Neutrophil (primary cell): Measurements from ENCODE around the gene METTL3.
A peak's percentile ranks its signal among the peaks of the same experiment; 100 is the strongest.

ENCODE experiments used
- H3K27ac ChIP-seq: fragments of 200-600 bp; sonication (generic); 2 replicates; pipeline ENCODE4 v1.5.1; 2016; ENCODE audit warnings: mild to moderate bottlenecking, moderate library complexity
- H3K27me3 ChIP-seq: fragments of 200-600 bp; sonication (generic); 2 replicates; pipeline ENCODE4 v1.6.0; 2016; ENCODE audit warnings: mild to moderate bottlenecking
- H3K36me3 ChIP-seq: fragments of 200-600 bp; sonication (generic); 2 replicates; pipeline ENCODE4 v1.5.1; 2017
- H3K4me1 ChIP-seq, 2 experiments: fragments of 200-600 bp in 1 of 2; sonication (generic) in 1 of 2; 1 replicate in 1 of 2; 2 replicates in 1 of 2; pipeline versions ENCODE4 v1.5.1 to v1.6.1; 2013 to 2016; ENCODE audit warnings: low read depth in 1 of 2, low read length in 1 of 2, mild to moderate bottlenecking in 1 of 2, moderate library complexity in 1 of 2; ENCODE audit not compliant: control insufficient read depth in 1 of 2, insufficient read depth in 1 of 2
- H3K4me3 ChIP-seq, 2 experiments: fragments of 200-600 bp in 1 of 2; sonication (generic) in 1 of 2; 1 replicate in 1 of 2; 2 replicates in 1 of 2; pipeline ENCODE4 v1.5.1; 2013 to 2016; ENCODE audit warnings: low read depth in 1 of 2, low read length in 1 of 2, mild to moderate bottlenecking in 1 of 2, moderate library complexity in 1 of 2
- H3K9me3 ChIP-seq: fragments of 200-600 bp; sonication (generic); 2 replicates; pipeline ENCODE4 v1.5.1; 2016
- CTCF ChIP-seq: fragments of 200-600 bp; sonication (generic); IDR thresholded peaks from 2 replicates; pipeline ENCODE4 v1.5.1; 2016; ENCODE audit warnings: antibody characterized with exemption

METTL3 gene

GRCh38 chr14:21476925-21477681 lies 34.0 kb downstream of the METTL3 start, which contains the start of the genes RAB2B and TOX4:
Gene RAB2B (minus strand): TSS chr14:21476959. CDS start chr14:21476872, 87 bp downstream.
Gene TOX4 (plus strand): TSS chr14:21477195. CDS start chr14:21477279, 84 bp downstream.
- Histone ChIP-seq H3K27me3 (no peaks in the 10 kb centered on the region), H3K27ac (peak within 1 kb of the TSS; percentile 90), H3K9me3 (no peaks in the 10 kb centered on the region), H3K4me3 (peak within 1 kb of the TSS; percentile 81 to 86), H3K4me1 (peaks cover 18 to 20% of the 10 kb centered on the region in 2 experiments), H3K36me3 (peaks cover 28% of the 10 kb centered on the region)
- TF ChIP-seq CTCF = peak; percentile 100

GRCh38 chr14:21476523-21476924 lies 34.6 kb downstream of the METTL3 start:
- peaks cover 22% of the 10 kb centered on the region for H3K36me3 ChIP-seq
- peak overlapping the region; percentile 81 to 86 for H3K4me3 ChIP-seq
- no peak for TF ChIP-seq CTCF
- no peaks in the 10 kb centered on the region for H3K27me3 ChIP-seq
- no peaks in the 10 kb centered on the region for H3K9me3 ChIP-seq
- H3K4me1 ChIP-seq = peaks cover 18 to 20% of the 10 kb centered on the region in 2 experiments
- H3K27ac ChIP-seq = peak overlapping the region; percentile 90

DNA sequence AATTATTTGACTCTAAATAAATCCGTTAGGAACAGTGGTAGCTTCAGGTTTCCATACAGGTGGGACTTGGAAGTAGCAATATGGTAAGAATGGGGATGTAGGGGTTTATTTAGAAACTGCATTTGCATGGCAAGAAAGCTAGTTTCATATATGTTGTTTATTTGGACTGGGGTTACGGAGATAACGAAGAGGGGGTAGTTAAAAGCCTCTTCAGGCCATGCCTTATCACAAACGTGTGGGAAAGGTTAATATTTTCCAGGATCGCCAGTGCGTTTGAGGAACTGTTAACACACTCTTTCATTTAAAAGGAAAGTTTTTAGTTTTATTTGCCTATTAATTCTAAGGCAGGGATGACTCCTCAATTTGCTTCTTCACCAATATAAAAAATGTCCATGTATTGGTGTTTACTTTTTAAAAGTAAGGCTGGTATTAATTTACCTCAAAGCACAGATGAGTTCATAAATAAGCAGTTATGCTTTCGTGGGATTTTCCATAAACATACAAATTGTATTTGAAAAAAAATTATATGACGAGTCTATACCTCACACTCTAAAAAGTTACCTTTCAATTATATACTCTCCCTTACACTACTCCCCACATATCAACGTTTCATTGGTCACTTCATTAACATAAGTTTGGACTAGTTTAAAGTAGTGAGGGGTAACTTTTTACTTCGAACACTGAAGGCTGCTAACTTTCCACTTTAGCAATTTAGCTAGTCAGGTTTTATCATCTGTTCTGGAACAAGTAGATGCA lies 35.2 kb downstream of the METTL3 start:
- Histone ChIP-seq H3K9me3 (no peaks in the 10 kb centered on the region), H3K27me3 (no peaks in the 10 kb centered on the region), H3K36me3 (peaks cover 16% of the 10 kb centered on the region), H3K27ac (peak overlapping the region; percentile 90), H3K4me3 (peak overlapping the region; percentile 81 to 86), H3K4me1 (peaks cover 18 to 20% of the 10 kb centered on the region in 2 experiments)
- no peak for TF ChIP-seq CTCF

DNA sequence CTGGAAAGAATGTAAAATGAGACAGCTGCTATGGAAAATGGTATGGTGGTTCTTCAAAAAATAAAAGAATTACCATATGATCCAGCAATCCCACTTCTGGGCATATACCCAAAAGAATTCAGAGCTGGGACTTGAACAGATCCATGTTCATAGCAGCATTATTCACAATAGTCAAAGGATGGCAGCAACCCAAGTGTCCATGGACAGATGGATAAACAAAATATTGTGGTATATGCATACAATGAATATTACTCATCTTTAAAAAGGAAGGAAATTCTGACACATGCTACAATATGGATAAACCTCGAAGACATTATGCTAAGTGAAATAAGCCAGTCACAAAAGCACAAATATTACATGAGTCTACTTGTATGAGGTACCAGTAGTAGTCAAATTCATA lies 43.5 kb downstream of the METTL3 start:
- TF ChIP-seq CTCF = no peak
- Histone ChIP-seq H3K27ac (no peak overlapping the region), H3K4me1 (no peaks in the 10 kb centered on the region), H3K4me3 (no peak overlapping the region), H3K27me3 (no peaks in the 10 kb centered on the region), H3K9me3 (no peaks in the 10 kb centered on the region), H3K36me3 (peaks cover 29% of the 10 kb centered on the region)

GRCh38 chr14:21455912-21456667 lies 55.0 kb downstream of the METTL3 start, which contains the start of gene CHD8:
Gene CHD8 (minus strand): TSS chr14:21456123. CDS start chr14:21431643, 24,480 bp downstream.
- peak; percentile 83 for TF ChIP-seq CTCF
- H3K4me3 ChIP-seq = peak within 1 kb of the TSS; percentile 89 to 91
- peaks cover 12% of the 10 kb centered on the region for H3K36me3 ChIP-seq
- H3K27me3 ChIP-seq = no peaks in the 10 kb centered on the region
- H3K27ac ChIP-seq = peak within 1 kb of the TSS; percentile 91
- H3K9me3 ChIP-seq = no peaks in the 10 kb centered on the region
- peaks cover 15 to 22% of the 10 kb centered on the region in 2 experiments for H3K4me1 ChIP-seq
